Neuronal stem cell (in vitro differentiated cells): ENCODE measurements around the gene LMTK2.

Source experiments
- DNase-seq: peaks from one replicate; pipeline ENCODE4 v3.0.0-alpha.2; 2013; ENCODE audit warnings: low spot score
- H2AFZ ChIP-seq: one replicate; pipeline ENCODE4 v1.6.1; 2013; ENCODE audit warnings: mild to moderate bottlenecking, low read length, inconsistent platforms
- H2AK5ac ChIP-seq: 2 replicates; pipeline ENCODE4 v1.6.1; 2013; ENCODE audit warnings: low read depth, mild to moderate bottlenecking, inconsistent platforms, low read length, moderate library complexity, mixed read lengths
- H2BK120ac ChIP-seq: 2 replicates; pipeline ENCODE4 v1.6.1; 2013; ENCODE audit warnings: low read depth, mild to moderate bottlenecking, inconsistent platforms, low read length, moderate library complexity, mixed read lengths
- H2BK12ac ChIP-seq: one replicate; pipeline ENCODE4 v1.6.1; 2013; ENCODE audit warnings: low read length, inconsistent platforms
- H2BK15ac ChIP-seq: 2 replicates; pipeline ENCODE4 v1.6.1; 2013; ENCODE audit warnings: mild to moderate bottlenecking, low read length, inconsistent platforms, mixed read lengths
- H2BK5ac ChIP-seq: one replicate; pipeline ENCODE4 v1.6.1; 2013; ENCODE audit warnings: inconsistent platforms, mild to moderate bottlenecking, low read length, moderate library complexity
- H3K14ac ChIP-seq: one replicate; pipeline ENCODE4 v1.6.1; 2013; ENCODE audit warnings: low read length, inconsistent platforms
- H3K18ac ChIP-seq: 2 replicates; pipeline ENCODE4 v1.6.1; 2013; ENCODE audit warnings: low read length, inconsistent platforms
- H3K23ac ChIP-seq: 2 replicates; pipeline ENCODE4 v1.6.1; 2013; ENCODE audit warnings: low read depth, mild to moderate bottlenecking, mixed read lengths, low read length, inconsistent platforms; ENCODE audit not compliant: poor library complexity
- H3K27ac ChIP-seq: replicated peaks from 3 replicates; pipeline ENCODE4 v1.5.1; 2013; ENCODE audit warnings: low read length, inconsistent platforms
- H3K27me3 ChIP-seq, 3 experiments: 2 replicates each; pipeline ENCODE4 v1.6.1; 2013; ENCODE audit warnings: low read length in 3 of 3, mild to moderate bottlenecking in 2 of 3, inconsistent platforms in 1 of 3, low read depth in 1 of 3, mixed read lengths in 1 of 3, moderate library complexity in 1 of 3; ENCODE audit not compliant: control insufficient read depth in 3 of 3, insufficient read depth in 3 of 3
- H3K36me3 ChIP-seq, 2 donors: replicated peaks in 1 of 2; 2 replicates each; pipeline ENCODE4 v1.6.1; 2013; ENCODE audit warnings: low read length in 2 of 2; ENCODE audit not compliant: control insufficient read depth in 2 of 2, insufficient read depth in 2 of 2
- H3K4ac ChIP-seq: 2 replicates; pipeline ENCODE4 v1.6.1; 2013; ENCODE audit warnings: inconsistent platforms, mild to moderate bottlenecking, low read length, moderate library complexity
- H3K4me1 ChIP-seq, 2 donors: 1 replicate in 1 of 2; 2 replicates in 1 of 2; pipeline ENCODE4 v1.6.1; 2013; ENCODE audit warnings: low read length in 2 of 2, low read depth in 1 of 2; ENCODE audit not compliant: control insufficient read depth in 2 of 2, insufficient read depth in 1 of 2
- H3K4me2 ChIP-seq: one replicate; pipeline ENCODE4 v1.6.1; 2013; ENCODE audit warnings: mild to moderate bottlenecking, low read length, inconsistent platforms; ENCODE audit not compliant: insufficient read depth, poor library complexity, severe bottlenecking
- H3K4me3 ChIP-seq, 2 donors: 2 replicates each; pipeline ENCODE4 v1.5.1; 2013; ENCODE audit warnings: low read length in 2 of 2, mild to moderate bottlenecking in 2 of 2, inconsistent platforms in 1 of 2, moderate library complexity in 1 of 2
- H3K79me1 ChIP-seq: one replicate; pipeline ENCODE4 v1.6.1; 2013; ENCODE audit warnings: low read depth, mild to moderate bottlenecking, inconsistent platforms, low read length, moderate library complexity
- H3K9ac ChIP-seq: one replicate; pipeline ENCODE4 v1.6.1; 2013; ENCODE audit warnings: mild to moderate bottlenecking, low read depth, low read length, inconsistent platforms; ENCODE audit not compliant: poor library complexity
- H3K9me3 ChIP-seq, 2 donors: replicated peaks in 1 of 2; 2 replicates each; pipeline versions ENCODE3 to v1.6.1; 2013; ENCODE audit warnings: low read length in 2 of 2, mild to moderate bottlenecking in 2 of 2, inconsistent platforms in 1 of 2, low read depth in 1 of 2, mixed read lengths in 1 of 2, moderate library complexity in 1 of 2; ENCODE audit not compliant: control insufficient read depth in 2 of 2, insufficient read depth in 1 of 2
- H4K8ac ChIP-seq: one replicate; pipeline ENCODE4 v1.6.1; 2013; ENCODE audit warnings: low read depth, mild to moderate bottlenecking, inconsistent platforms, low read length, moderate library complexity
- H4K91ac ChIP-seq: one replicate; pipeline ENCODE4 v1.6.1; 2013; ENCODE audit warnings: low read length, low read depth, mild to moderate bottlenecking, inconsistent platforms; ENCODE audit not compliant: poor library complexity
- WGBS, 2 donors: extraction: QIAGEN DNeasy Blood & Tissue Kit; methylation state at CpG; one replicate each; pipeline ENCODE4 v1.1.7; 2013; ENCODE audit warnings: missing lambda C conversion rate in 2 of 2, mixed read lengths in 1 of 2; ENCODE audit not compliant: insufficient read length in 2 of 2, insufficient replicate concordance in 1 of 2; ENCODE audit errors: extremely low coverage in 2 of 2; 5-methylcytosine and 5-hydroxymethylcytosine counted together

LMTK2 gene

GRCh38 chr7:98203261-98203963, 96.8 kb downstream of the LMTK2 start:
- no peak overlapping the region for H3K4ac ChIP-seq
- H2BK120ac ChIP-seq, result peak overlapping the region; percentile 43
- H3K27me3 ChIP-seq, result no peaks in the 10 kb centered on the region
- no peak for DNase-seq
- no peak overlapping the region for H2BK15ac ChIP-seq
- H3K9me3 ChIP-seq, result peaks cover 0 to 7% of the 10 kb centered on the region in 2 donors
- H3K27ac ChIP-seq, result no peak overlapping the region
- H2BK5ac ChIP-seq, result no peak overlapping the region
- H3K23ac ChIP-seq, result no peak overlapping the region
- no peaks in the 10 kb centered on the region for H3K4me1 ChIP-seq
- no peaks in the 10 kb centered on the region for H3K79me1 ChIP-seq
- no peak overlapping the region for H2AFZ ChIP-seq
- no CpG with 5 or more reads among the region's 28 CpGs for WGBS, 2 donors
- no peak overlapping the region for H3K18ac ChIP-seq
- no peak overlapping the region for H3K14ac ChIP-seq
- H3K4me2 ChIP-seq, result no peak overlapping the region
- no peak overlapping the region for H4K8ac ChIP-seq
- H2BK12ac ChIP-seq, result no peak overlapping the region
- peaks cover 16 to 65% of the 10 kb centered on the region in 2 donors for H3K36me3 ChIP-seq
- no peak overlapping the region for H3K9ac ChIP-seq
- no peak overlapping the region for H4K91ac ChIP-seq
- H3K4me3 ChIP-seq, result no peak overlapping the region
- H2AK5ac ChIP-seq, result no peak overlapping the region

DNA sequence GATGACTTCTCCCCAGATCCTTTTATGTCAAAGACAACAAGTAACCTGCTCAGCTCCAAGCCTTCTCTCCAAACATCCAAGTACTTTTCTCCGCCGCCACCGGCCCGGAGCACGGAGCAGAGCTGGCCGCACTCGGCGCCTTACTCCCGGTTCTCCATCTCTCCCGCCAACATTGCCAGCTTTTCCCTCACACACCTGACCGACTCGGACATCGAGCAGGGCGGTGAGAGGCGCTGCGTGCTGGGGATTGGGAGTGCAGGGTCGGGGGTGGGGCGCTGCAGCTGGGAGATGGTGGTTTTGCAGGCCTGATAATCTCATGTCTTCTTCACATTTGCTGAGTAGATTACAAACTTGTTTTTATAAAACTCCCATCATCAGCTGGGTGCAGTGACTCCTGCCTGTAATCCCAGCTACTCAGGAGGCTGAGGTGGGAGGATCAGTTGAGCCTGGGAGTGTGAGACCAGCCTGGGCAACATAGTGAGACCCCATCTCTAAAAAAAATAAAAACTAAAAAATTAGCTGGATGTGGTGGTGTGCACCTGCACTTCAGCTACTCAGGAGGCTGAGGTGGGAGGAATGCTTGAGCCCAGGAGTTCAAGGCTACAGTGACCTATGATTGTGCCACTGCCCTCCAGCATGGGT, 97.4 kb downstream of the LMTK2 start:
- Histone ChIP-seq H4K91ac (no peak overlapping the region), H2AK5ac (no peak overlapping the region), H3K18ac (peak overlapping the region; percentile 29), H2BK120ac (no peak overlapping the region), H2AFZ (no peak overlapping the region), H3K4me3 (no peak overlapping the region), H3K23ac (no peak overlapping the region), H2BK12ac (no peak overlapping the region), H3K27me3 (no peaks in the 10 kb centered on the region), H4K8ac (no peak overlapping the region), H3K36me3 (peaks cover 16 to 72% of the 10 kb centered on the region in 2 donors), H3K4me1 (no peaks in the 10 kb centered on the region), H3K4me2 (no peak overlapping the region), H3K79me1 (no peaks in the 10 kb centered on the region), H3K14ac (no peak overlapping the region), H2BK15ac (no peak overlapping the region), H3K9me3 (peaks cover 0 to 5% of the 10 kb centered on the region in 2 donors), H3K9ac (no peak overlapping the region), H2BK5ac (no peak overlapping the region), H3K4ac (no peak overlapping the region), H3K27ac (no peak overlapping the region)
- DNase-seq, result no peak
- no CpG with 5 or more reads among the region's 18 CpGs for WGBS, 2 donors

DNA sequence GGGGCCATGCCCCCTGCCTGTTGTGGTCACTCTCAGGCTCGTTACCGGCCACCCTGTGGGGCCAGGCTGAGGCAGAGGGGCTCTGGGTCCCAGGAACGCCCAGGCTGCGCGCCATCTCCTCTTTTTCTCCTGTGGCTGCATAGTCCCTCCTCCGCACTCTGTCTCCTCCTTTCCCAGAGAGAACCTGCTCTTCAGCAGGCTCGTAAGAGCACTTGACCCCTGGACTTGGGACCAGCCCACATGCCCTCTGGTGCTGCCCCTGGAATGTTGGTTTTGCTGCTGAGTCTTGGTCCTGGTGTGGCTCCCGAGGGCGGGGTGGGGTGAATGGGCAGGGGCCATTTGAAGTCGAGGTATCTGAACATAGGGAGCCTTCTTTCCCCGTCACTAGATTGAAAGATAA, 98.0 kb downstream of the LMTK2 start:
- H3K23ac ChIP-seq, result no peak overlapping the region
- H3K9ac ChIP-seq, result peak overlapping the region; percentile 3
- no peak overlapping the region for H3K18ac ChIP-seq
- H2AK5ac ChIP-seq, result no peak overlapping the region
- no peak overlapping the region for H2BK12ac ChIP-seq
- H3K4me3 ChIP-seq, result no peak overlapping the region
- H4K8ac ChIP-seq, result no peak overlapping the region
- no peak overlapping the region for H3K27ac ChIP-seq
- H3K27me3 ChIP-seq, result no peaks in the 10 kb centered on the region
- H3K9me3 ChIP-seq, result peaks cover 0 to 3% of the 10 kb centered on the region in 2 donors
- H2BK15ac ChIP-seq, result no peak overlapping the region
- H4K91ac ChIP-seq, result no peak overlapping the region
- no peak overlapping the region for H2AFZ ChIP-seq
- no peak overlapping the region for H3K4me2 ChIP-seq
- no peak overlapping the region for H3K14ac ChIP-seq
- H2BK5ac ChIP-seq, result no peak overlapping the region
- no peaks in the 10 kb centered on the region for H3K79me1 ChIP-seq
- no CpG with 5 or more reads among the region's 11 CpGs for WGBS, 2 donors
- no peaks in the 10 kb centered on the region for H3K4me1 ChIP-seq
- peaks cover 16 to 72% of the 10 kb centered on the region in 2 donors for H3K36me3 ChIP-seq
- DNase-seq, result no peak
- no peak overlapping the region for H3K4ac ChIP-seq
- H2BK120ac ChIP-seq, result no peak overlapping the region

- Histone ChIP-seq H3K4me3 (no peak overlapping the region), H3K9me3 (no peaks in the 10 kb centered on the region), H3K27me3 (no peaks in the 10 kb centered on the region), H3K14ac (peak overlapping the region; percentile 63), H3K79me1 (no peaks in the 10 kb centered on the region), H3K4me1 (no peaks in the 10 kb centered on the region), H3K9ac (peak overlapping the region; percentile 56), H3K23ac (no peak overlapping the region), H2AK5ac (no peak overlapping the region), H4K8ac (no peak overlapping the region), H3K27ac (no peak overlapping the region), H2BK15ac (no peak overlapping the region), H4K91ac (no peak overlapping the region), H3K18ac (no peak overlapping the region), H2BK12ac (no peak overlapping the region), H2AFZ (no peak overlapping the region), H3K36me3 (peaks cover 16 to 67% of the 10 kb centered on the region in 2 donors), H2BK5ac (no peak overlapping the region), H2BK120ac (no peak overlapping the region), H3K4me2 (no peak overlapping the region), H3K4ac (no peak overlapping the region)
- no peak for DNase-seq
- no CpG with 5 or more reads among the region's 47 CpGs for WGBS, 2 donors
Observed at GRCh38 chr7:98205162-98205845, 98.6 kb downstream of the LMTK2 start.
